WTC11 (cell line): ENCODE results near the gene RNF4. TPM values are rescaled to one million over a fixed set of nuclear protein-coding genes. Genes with fewer than 3 reads are reported as not detected.

Experiments
- ATAC-seq: fragments of 200-7000 bp; cut with Tn5 transposase; 2 replicates; pipeline ENCODE4 v1.10.0; 2021; ENCODE audit warnings: mild to moderate bottlenecking, moderate library complexity
- CTCF ChIA-PET: fragments of 300-600 bp; sonication (Branson Sonifier 250); formaldehyde crosslinking; loops from one replicate; lab custom pipeline; 2021; ENCODE audit warnings: antibody characterized with exemption; lab: Charles Lee
- POLR2A ChIA-PET: fragments of 350-600 bp; sonication (Branson Sonifier 250); formaldehyde crosslinking; loops from one replicate; lab custom pipeline; 2021; ENCODE audit warnings: antibody characterized with exemption; lab: Charles Lee
- DNase-seq: peaks from one replicate; pipeline ENCODE4 v3.0.0; 2021; ENCODE audit warnings: low spot score
- H3K27ac Mint-ChIP-seq: 2 replicates; pipeline ENCODE4 v1.8.0; 2021; ENCODE audit warnings: mixed read lengths
- H3K27me3 Mint-ChIP-seq: 2 replicates; pipeline ENCODE4 v1.8.0; 2021; ENCODE audit warnings: low read depth, mild to moderate bottlenecking, moderate library complexity, mixed read lengths
- H3K36me3 Mint-ChIP-seq: 2 replicates; pipeline ENCODE4 v1.8.0; 2021; ENCODE audit warnings: mixed read lengths
- H3K4me1 Mint-ChIP-seq: 2 replicates; pipeline ENCODE4 v1.8.0; 2022; ENCODE audit warnings: mixed read lengths
- H3K4me3 Mint-ChIP-seq: 2 replicates; pipeline ENCODE4 v1.8.0; 2021; ENCODE audit warnings: mild to moderate bottlenecking, moderate library complexity, mixed read lengths
- H3K9me3 Mint-ChIP-seq: 2 replicates; pipeline ENCODE4 v1.8.0; 2021; ENCODE audit warnings: mixed read lengths
- EMX1 ChIP-seq: fragments of 250-450 bp; sonication (Bioruptor Pico); IDR thresholded peaks from 2 replicates; pipeline ENCODE4 v1.8.0; 2021; ENCODE audit warnings: mild to moderate bottlenecking
- NFE2L1 ChIP-seq: sonication (generic); formaldehyde crosslinking; IDR thresholded peaks from 2 replicates; pipeline ENCODE4 v1.8.1; 2023; ENCODE audit warnings: missing genetic modification reagents
- NR1H2 ChIP-seq: sonication (generic); formaldehyde crosslinking; IDR thresholded peaks from 2 replicates; pipeline ENCODE4 v1.9.0; 2021; ENCODE audit warnings: mild to moderate bottlenecking, moderate library complexity, missing genetic modification reagents
- RELA ChIP-seq: sonication (generic); formaldehyde crosslinking; IDR thresholded peaks from 2 replicates; pipeline ENCODE4 v1.8.1; 2022; ENCODE audit warnings: missing genetic modification reagents, mild to moderate bottlenecking, borderline replicate concordance
- SP1 ChIP-seq: sonication (generic); formaldehyde crosslinking; conservative IDR thresholded peaks from 2 replicates; pipeline ENCODE4 v1.8.1; 2022; ENCODE audit warnings: missing genetic modification reagents
- TCF7 ChIP-seq: sonication (generic); formaldehyde crosslinking; IDR thresholded peaks from 2 replicates; pipeline ENCODE4 v1.8.0; 2022; ENCODE audit warnings: mild to moderate bottlenecking, low read depth, missing genetic modification reagents, moderate library complexity
- TEAD1 ChIP-seq: sonication (generic); formaldehyde crosslinking; IDR thresholded peaks from 2 replicates; pipeline ENCODE4 v1.8.0; 2022; ENCODE audit warnings: mild to moderate bottlenecking, missing genetic modification reagents
- ZNF121 ChIP-seq: sonication (generic); formaldehyde crosslinking; IDR thresholded peaks from 2 replicates; pipeline ENCODE4 v1.8.0; 2023; ENCODE audit warnings: missing genetic modification reagents
- ZNF263 ChIP-seq: sonication (generic); formaldehyde crosslinking; IDR thresholded peaks from 2 replicates; pipeline ENCODE4 v1.8.1; 2022; ENCODE audit warnings: low read depth, mild to moderate bottlenecking, moderate library complexity, missing genetic modification reagents
- ZNF423 ChIP-seq: fragments of 250-450 bp; sonication (Bioruptor Pico); IDR thresholded peaks from 2 replicates; pipeline ENCODE4 v2.1.2; 2022; ENCODE audit warnings: mild to moderate bottlenecking, moderate library complexity
- total RNA-seq: library from RNA; stranded (reverse); gene quantifications from 3 replicates; pipeline ENCODE4 v1.2.3, GENCODE V29; 2021
- TF ChIP-seq, protein P1 (sequence below): sonication (generic); formaldehyde crosslinking; IDR thresholded peaks from 2 replicates; pipeline ENCODE4 v1.8.1; 2023; ENCODE audit warnings: mild to moderate bottlenecking, missing genetic modification reagents, borderline replicate concordance
- TF ChIP-seq, protein P2 (sequence below): sonication (generic); formaldehyde crosslinking; IDR thresholded peaks from 2 replicates; pipeline ENCODE4 v1.8.1; 2023; ENCODE audit warnings: mild to moderate bottlenecking, missing genetic modification reagents
- TF ChIP-seq, protein P3 (sequence below): fragments of 250-450 bp; sonication (Bioruptor Pico); IDR thresholded peaks from 2 replicates; pipeline ENCODE4 v1.8.0; 2021; ENCODE audit warnings: mild to moderate bottlenecking
- TF ChIP-seq, protein P4 (sequence below): sonication (generic); formaldehyde crosslinking; IDR thresholded peaks from 2 replicates; pipeline ENCODE4 v1.8.0; 2023; ENCODE audit warnings: missing genetic modification reagents, mild to moderate bottlenecking, borderline replicate concordance
- TF ChIP-seq, protein P5 (sequence below): sonication (generic); formaldehyde crosslinking; IDR thresholded peaks from 2 replicates; pipeline ENCODE4 v1.8.1; 2022; ENCODE audit warnings: mild to moderate bottlenecking, missing genetic modification reagents, moderate library complexity, borderline replicate concordance
- TF ChIP-seq, protein P6 (sequence below): fragments of 200-600 bp; IDR thresholded peaks from 2 replicates; pipeline ENCODE4 v1.8.0; 2022; ENCODE audit warnings: antibody characterized with exemption
- TF ChIP-seq, protein P7 (sequence below): sonication (generic); formaldehyde crosslinking; IDR thresholded peaks from 2 replicates; pipeline ENCODE4 v1.8.0; 2023; ENCODE audit warnings: mild to moderate bottlenecking, missing genetic modification reagents

Gene RNF4
- total RNA-seq, 1 experiment from 2014 or later, result 87.3 TPM

DNA sequence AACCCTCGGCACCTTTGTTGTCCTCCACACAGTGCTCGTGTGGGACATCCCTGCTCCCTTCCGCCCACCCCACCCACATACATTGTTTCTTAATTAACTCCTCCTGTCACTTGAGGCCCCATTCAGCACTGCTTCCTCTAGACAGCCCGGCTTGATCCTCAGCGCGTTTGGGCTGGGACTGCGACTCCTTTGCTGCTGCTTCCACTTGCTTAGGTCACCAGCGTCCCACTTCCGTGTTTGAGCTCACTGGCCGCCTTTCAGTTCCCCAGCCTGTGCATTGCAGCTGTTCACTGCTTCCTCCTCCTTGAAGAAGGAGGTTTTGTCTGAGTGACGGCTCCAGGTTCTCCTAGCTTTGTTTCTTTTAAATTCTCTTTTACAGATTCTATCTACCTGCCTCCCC is 16.1 kb downstream of the RNF4 start (continued):
- TF ChIP-seq, protein P1, sequence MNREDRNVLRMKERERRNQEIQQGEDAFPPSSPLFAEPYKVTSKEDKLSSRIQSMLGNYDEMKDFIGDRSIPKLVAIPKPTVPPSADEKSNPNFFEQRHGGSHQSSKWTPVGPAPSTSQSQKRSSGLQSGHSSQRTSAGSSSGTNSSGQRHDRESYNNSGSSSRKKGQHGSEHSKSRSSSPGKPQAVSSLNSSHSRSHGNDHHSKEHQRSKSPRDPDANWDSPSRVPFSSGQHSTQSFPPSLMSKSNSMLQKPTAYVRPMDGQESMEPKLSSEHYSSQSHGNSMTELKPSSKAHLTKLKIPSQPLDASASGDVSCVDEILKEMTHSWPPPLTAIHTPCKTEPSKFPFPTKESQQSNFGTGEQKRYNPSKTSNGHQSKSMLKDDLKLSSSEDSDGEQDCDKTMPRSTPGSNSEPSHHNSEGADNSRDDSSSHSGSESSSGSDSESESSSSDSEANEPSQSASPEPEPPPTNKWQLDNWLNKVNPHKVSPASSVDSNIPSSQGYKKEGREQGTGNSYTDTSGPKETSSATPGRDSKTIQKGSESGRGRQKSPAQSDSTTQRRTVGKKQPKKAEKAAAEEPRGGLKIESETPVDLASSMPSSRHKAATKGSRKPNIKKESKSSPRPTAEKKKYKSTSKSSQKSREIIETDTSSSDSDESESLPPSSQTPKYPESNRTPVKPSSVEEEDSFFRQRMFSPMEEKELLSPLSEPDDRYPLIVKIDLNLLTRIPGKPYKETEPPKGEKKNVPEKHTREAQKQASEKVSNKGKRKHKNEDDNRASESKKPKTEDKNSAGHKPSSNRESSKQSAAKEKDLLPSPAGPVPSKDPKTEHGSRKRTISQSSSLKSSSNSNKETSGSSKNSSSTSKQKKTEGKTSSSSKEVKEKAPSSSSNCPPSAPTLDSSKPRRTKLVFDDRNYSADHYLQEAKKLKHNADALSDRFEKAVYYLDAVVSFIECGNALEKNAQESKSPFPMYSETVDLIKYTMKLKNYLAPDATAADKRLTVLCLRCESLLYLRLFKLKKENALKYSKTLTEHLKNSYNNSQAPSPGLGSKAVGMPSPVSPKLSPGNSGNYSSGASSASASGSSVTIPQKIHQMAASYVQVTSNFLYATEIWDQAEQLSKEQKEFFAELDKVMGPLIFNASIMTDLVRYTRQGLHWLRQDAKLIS, result no peak
- TF ChIP-seq, protein P2, sequence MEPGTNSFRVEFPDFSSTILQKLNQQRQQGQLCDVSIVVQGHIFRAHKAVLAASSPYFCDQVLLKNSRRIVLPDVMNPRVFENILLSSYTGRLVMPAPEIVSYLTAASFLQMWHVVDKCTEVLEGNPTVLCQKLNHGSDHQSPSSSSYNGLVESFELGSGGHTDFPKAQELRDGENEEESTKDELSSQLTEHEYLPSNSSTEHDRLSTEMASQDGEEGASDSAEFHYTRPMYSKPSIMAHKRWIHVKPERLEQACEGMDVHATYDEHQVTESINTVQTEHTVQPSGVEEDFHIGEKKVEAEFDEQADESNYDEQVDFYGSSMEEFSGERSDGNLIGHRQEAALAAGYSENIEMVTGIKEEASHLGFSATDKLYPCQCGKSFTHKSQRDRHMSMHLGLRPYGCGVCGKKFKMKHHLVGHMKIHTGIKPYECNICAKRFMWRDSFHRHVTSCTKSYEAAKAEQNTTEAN (CRISPR knock-in tag), result no peak
- TF ChIP-seq NR1H2, result no peak
- no peak for TF ChIP-seq ZNF263 (CRISPR knock-in tag)
- no peak for TF ChIP-seq NFE2L1 (CRISPR knock-in tag)
- TF ChIP-seq, protein P3, sequence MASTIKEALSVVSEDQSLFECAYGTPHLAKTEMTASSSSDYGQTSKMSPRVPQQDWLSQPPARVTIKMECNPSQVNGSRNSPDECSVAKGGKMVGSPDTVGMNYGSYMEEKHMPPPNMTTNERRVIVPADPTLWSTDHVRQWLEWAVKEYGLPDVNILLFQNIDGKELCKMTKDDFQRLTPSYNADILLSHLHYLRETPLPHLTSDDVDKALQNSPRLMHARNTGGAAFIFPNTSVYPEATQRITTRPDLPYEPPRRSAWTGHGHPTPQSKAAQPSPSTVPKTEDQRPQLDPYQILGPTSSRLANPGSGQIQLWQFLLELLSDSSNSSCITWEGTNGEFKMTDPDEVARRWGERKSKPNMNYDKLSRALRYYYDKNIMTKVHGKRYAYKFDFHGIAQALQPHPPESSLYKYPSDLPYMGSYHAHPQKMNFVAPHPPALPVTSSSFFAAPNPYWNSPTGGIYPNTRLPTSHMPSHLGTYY, result no peak
- TF ChIP-seq, protein P4, sequence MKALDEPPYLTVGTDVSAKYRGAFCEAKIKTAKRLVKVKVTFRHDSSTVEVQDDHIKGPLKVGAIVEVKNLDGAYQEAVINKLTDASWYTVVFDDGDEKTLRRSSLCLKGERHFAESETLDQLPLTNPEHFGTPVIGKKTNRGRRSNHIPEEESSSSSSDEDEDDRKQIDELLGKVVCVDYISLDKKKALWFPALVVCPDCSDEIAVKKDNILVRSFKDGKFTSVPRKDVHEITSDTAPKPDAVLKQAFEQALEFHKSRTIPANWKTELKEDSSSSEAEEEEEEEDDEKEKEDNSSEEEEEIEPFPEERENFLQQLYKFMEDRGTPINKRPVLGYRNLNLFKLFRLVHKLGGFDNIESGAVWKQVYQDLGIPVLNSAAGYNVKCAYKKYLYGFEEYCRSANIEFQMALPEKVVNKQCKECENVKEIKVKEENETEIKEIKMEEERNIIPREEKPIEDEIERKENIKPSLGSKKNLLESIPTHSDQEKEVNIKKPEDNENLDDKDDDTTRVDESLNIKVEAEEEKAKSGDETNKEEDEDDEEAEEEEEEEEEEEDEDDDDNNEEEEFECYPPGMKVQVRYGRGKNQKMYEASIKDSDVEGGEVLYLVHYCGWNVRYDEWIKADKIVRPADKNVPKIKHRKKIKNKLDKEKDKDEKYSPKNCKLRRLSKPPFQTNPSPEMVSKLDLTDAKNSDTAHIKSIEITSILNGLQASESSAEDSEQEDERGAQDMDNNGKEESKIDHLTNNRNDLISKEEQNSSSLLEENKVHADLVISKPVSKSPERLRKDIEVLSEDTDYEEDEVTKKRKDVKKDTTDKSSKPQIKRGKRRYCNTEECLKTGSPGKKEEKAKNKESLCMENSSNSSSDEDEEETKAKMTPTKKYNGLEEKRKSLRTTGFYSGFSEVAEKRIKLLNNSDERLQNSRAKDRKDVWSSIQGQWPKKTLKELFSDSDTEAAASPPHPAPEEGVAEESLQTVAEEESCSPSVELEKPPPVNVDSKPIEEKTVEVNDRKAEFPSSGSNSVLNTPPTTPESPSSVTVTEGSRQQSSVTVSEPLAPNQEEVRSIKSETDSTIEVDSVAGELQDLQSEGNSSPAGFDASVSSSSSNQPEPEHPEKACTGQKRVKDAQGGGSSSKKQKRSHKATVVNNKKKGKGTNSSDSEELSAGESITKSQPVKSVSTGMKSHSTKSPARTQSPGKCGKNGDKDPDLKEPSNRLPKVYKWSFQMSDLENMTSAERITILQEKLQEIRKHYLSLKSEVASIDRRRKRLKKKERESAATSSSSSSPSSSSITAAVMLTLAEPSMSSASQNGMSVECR (CRISPR knock-in tag), result no peak
- TF ChIP-seq SP1 (CRISPR knock-in tag), result no peak

DNA sequence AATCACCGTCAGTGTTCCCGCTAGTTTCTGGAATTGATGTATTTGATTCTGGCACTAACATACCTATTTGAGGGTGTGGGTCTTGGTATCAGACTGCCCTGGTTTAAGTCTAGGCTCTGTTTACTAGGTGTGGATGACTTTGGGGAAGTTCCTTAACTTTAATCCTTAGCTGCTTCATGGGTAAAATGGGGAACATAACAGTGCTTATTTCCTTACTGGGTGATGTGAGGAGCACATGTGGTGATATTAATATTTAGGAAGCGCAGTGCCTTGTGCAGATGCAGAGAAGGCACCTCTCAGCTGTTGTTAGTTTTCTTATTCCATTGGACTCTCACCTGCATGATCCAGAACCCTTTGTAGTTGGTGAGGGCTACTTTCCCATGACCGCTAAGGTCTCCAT is 17.1 kb downstream of the RNF4 start:
- POLR2A ChIA-PET, result no interaction called here
- peaks cover 14% of the 10 kb centered on the region for H3K36me3 Mint-ChIP-seq
- no peak for DNase-seq
- no peak overlapping the region for H3K4me3 Mint-ChIP-seq
- H3K9me3 Mint-ChIP-seq, result no peaks in the 10 kb centered on the region
- H3K4me1 Mint-ChIP-seq, result peaks cover 65% of the 10 kb centered on the region
- ATAC-seq, result no peak
- CTCF ChIA-PET, result no interaction called here
- no peaks in the 10 kb centered on the region for H3K27me3 Mint-ChIP-seq
- peak overlapping the region; percentile 34; the same call in 1 of the 2 replicates for H3K27ac Mint-ChIP-seq
- TF ChIP-seq TEAD1 (CRISPR knock-in tag) (no peak), EMX1 (no peak), ZNF121 (no peak)

DNA sequence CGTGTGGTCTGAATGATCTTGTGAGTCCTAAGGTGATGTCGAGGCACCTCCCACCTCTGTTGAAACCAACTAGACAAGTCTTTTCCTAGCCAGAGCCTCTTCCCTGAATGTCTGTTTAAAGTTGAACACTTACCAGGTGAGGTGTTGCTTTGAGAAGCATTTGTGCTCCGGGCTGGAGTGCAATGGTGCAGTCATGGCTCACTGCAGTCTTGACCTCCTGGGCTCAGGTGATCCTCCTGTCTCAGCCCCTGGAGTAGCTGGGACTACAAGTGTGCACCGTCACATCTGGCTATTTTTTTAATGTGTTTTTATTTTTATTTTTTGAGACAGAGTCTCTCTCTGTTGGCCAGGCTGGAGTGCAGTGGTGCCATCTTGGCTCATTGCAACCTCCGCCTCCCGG is 18.1 kb downstream of the RNF4 start:
- no peak for TF ChIP-seq TCF7
- TF ChIP-seq RELA (CRISPR knock-in tag), result no peak
- TF ChIP-seq, protein P5, sequence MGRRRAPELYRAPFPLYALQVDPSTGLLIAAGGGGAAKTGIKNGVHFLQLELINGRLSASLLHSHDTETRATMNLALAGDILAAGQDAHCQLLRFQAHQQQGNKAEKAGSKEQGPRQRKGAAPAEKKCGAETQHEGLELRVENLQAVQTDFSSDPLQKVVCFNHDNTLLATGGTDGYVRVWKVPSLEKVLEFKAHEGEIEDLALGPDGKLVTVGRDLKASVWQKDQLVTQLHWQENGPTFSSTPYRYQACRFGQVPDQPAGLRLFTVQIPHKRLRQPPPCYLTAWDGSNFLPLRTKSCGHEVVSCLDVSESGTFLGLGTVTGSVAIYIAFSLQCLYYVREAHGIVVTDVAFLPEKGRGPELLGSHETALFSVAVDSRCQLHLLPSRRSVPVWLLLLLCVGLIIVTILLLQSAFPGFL (CRISPR knock-in tag), result no peak
- TF ChIP-seq, protein P6, sequence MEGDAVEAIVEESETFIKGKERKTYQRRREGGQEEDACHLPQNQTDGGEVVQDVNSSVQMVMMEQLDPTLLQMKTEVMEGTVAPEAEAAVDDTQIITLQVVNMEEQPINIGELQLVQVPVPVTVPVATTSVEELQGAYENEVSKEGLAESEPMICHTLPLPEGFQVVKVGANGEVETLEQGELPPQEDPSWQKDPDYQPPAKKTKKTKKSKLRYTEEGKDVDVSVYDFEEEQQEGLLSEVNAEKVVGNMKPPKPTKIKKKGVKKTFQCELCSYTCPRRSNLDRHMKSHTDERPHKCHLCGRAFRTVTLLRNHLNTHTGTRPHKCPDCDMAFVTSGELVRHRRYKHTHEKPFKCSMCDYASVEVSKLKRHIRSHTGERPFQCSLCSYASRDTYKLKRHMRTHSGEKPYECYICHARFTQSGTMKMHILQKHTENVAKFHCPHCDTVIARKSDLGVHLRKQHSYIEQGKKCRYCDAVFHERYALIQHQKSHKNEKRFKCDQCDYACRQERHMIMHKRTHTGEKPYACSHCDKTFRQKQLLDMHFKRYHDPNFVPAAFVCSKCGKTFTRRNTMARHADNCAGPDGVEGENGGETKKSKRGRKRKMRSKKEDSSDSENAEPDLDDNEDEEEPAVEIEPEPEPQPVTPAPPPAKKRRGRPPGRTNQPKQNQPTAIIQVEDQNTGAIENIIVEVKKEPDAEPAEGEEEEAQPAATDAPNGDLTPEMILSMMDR, result no peak
- TF ChIP-seq ZNF423 (CRISPR knock-in tag), result no peak
- TF ChIP-seq, protein P7, sequence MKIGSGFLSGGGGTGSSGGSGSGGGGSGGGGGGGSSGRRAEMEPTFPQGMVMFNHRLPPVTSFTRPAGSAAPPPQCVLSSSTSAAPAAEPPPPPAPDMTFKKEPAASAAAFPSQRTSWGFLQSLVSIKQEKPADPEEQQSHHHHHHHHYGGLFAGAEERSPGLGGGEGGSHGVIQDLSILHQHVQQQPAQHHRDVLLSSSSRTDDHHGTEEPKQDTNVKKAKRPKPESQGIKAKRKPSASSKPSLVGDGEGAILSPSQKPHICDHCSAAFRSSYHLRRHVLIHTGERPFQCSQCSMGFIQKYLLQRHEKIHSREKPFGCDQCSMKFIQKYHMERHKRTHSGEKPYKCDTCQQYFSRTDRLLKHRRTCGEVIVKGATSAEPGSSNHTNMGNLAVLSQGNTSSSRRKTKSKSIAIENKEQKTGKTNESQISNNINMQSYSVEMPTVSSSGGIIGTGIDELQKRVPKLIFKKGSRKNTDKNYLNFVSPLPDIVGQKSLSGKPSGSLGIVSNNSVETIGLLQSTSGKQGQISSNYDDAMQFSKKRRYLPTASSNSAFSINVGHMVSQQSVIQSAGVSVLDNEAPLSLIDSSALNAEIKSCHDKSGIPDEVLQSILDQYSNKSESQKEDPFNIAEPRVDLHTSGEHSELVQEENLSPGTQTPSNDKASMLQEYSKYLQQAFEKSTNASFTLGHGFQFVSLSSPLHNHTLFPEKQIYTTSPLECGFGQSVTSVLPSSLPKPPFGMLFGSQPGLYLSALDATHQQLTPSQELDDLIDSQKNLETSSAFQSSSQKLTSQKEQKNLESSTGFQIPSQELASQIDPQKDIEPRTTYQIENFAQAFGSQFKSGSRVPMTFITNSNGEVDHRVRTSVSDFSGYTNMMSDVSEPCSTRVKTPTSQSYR (CRISPR knock-in tag), result no peak
- H3K9me3 Mint-ChIP-seq, result no peaks in the 10 kb centered on the region
- H3K36me3 Mint-ChIP-seq, result peaks cover 21% of the 10 kb centered on the region
- H3K4me1 Mint-ChIP-seq, result peaks cover 55% of the 10 kb centered on the region
- no peak overlapping the region for H3K4me3 Mint-ChIP-seq
- CTCF ChIA-PET, result no interaction called here
- DNase-seq (no peak), ATAC-seq (no peak)
- POLR2A ChIA-PET, result no interaction called here
- H3K27ac Mint-ChIP-seq, result peak overlapping the region; percentile 34
- no peaks in the 10 kb centered on the region for H3K27me3 Mint-ChIP-seq
